ENCODE measurements around the gene WDR13.
"Not testable (repeated sequence)": the region's sequence is repeated elsewhere in the genome, so short reads cannot be mapped to it uniquely, and the experiment has no call there.

Gene WDR13

DNA sequence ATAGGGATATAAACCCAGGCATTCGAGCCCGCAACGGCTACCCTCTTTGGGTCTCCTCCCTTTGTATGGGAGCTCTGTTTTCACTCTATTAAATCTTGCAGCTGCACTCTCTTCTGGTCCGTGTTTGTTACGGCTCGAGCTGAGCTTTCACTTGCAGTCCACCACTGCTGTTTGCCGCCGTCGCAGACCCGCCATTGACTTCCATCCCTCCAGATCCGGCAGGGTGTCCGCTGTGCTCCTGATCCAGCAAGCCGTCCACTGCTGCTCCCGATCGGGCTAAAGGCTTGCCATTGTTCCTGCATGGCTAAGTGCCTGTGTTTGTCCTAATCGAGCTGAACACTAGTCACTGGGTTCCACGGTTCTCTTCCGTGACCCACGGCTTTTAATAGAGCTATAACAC, 57.5 kb downstream of the WDR13 start:
- H3K9me3 Mint-ChIP-seq; H3K27me3 Mint-ChIP-seq (ENCODE audit: low read depth); DNase-seq (ENCODE audit: low spot score); H3K36me3 Mint-ChIP-seq (ENCODE audit: low read depth); H3K27ac Mint-ChIP-seq; H3K4me3 Mint-ChIP-seq; H3K4me1 Mint-ChIP-seq (ENCODE audit: low read depth): not testable (repeated sequence)

Measured in T-helper 2 cell treated with Interferon-gamma antibody and Interleukin-4, amounts not matched to agents 5 μg/mL and 100 μg/mL, for 36 hours (primary cell).